GM20000 (cell line): ENCODE results near the gene DEDD.

ENCODE experiments used
- DNase-seq: peaks from one replicate; pipeline ENCODE4 v3.0.0; 2012; ENCODE audit warnings: low spot score
- TF ChIP-seq, protein P1 (sequence below): IDR thresholded peaks from 2 replicates; pipeline ENCODE4 v1.5.1; 2012; ENCODE audit warnings: mild to moderate bottlenecking, control low read depth; ENCODE audit errors: extremely low read depth, missing control alignments

DEDD gene

DNA sequence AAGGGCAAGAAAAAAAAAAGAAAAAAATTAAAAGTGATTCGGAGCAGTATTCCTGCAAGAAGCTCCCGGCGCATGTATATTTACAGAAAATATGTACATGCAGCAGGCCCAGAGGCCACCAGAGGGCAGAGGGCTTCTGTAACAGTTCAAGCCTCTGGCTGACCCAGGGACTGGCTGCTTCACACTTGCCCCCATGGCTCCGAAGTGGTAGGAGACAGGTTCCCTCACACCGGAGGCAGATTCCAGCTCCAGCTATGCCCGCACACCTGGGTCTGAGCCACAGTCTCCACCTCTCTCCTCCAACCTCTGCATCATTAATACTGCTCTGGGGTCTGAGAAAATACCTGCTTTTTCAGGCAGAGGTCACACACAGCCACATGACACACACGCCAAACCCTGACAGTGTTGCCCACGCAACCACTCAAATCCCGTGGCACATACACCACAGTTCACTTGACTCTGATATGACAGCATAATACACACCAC lies 60.5 kb downstream of the DEDD start:
- peak; percentile 86 for DNase-seq
- TF ChIP-seq, protein P1, sequence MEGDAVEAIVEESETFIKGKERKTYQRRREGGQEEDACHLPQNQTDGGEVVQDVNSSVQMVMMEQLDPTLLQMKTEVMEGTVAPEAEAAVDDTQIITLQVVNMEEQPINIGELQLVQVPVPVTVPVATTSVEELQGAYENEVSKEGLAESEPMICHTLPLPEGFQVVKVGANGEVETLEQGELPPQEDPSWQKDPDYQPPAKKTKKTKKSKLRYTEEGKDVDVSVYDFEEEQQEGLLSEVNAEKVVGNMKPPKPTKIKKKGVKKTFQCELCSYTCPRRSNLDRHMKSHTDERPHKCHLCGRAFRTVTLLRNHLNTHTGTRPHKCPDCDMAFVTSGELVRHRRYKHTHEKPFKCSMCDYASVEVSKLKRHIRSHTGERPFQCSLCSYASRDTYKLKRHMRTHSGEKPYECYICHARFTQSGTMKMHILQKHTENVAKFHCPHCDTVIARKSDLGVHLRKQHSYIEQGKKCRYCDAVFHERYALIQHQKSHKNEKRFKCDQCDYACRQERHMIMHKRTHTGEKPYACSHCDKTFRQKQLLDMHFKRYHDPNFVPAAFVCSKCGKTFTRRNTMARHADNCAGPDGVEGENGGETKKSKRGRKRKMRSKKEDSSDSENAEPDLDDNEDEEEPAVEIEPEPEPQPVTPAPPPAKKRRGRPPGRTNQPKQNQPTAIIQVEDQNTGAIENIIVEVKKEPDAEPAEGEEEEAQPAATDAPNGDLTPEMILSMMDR = peak; percentile 74
